ENCODE measurements around the gene ZDHHC16.
A peak's percentile ranks its signal among the peaks of the same experiment; 100 is the strongest.
"Not testable (repeated sequence)": the region's sequence is repeated elsewhere in the genome, so short reads cannot be mapped to it uniquely, and the experiment has no call there.

ZDHHC16 gene

GRCh38 chr10:97463363-97464132, 17.6 kb downstream of the ZDHHC16 start:
- DNase-seq (ENCODE audit: low read depth), result no peak
- no peak overlapping the region for H3K4me3 ChIP-seq (ENCODE audit: low read length)
- TF ChIP-seq, protein P1, sequence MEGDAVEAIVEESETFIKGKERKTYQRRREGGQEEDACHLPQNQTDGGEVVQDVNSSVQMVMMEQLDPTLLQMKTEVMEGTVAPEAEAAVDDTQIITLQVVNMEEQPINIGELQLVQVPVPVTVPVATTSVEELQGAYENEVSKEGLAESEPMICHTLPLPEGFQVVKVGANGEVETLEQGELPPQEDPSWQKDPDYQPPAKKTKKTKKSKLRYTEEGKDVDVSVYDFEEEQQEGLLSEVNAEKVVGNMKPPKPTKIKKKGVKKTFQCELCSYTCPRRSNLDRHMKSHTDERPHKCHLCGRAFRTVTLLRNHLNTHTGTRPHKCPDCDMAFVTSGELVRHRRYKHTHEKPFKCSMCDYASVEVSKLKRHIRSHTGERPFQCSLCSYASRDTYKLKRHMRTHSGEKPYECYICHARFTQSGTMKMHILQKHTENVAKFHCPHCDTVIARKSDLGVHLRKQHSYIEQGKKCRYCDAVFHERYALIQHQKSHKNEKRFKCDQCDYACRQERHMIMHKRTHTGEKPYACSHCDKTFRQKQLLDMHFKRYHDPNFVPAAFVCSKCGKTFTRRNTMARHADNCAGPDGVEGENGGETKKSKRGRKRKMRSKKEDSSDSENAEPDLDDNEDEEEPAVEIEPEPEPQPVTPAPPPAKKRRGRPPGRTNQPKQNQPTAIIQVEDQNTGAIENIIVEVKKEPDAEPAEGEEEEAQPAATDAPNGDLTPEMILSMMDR (conservative IDR thresholded peaks at IDR 0.05; ENCODE audit: low read depth, low read length), result peak; percentile 89

GRCh38 chr10:97464226-97464625, 18.3 kb downstream of the ZDHHC16 start:
- DNase-seq (ENCODE audit: low read depth), result no peak
- H3K4me3 ChIP-seq (ENCODE audit: low read length), result no peak overlapping the region
- TF ChIP-seq, protein P1 (conservative IDR thresholded peaks at IDR 0.05; ENCODE audit: low read depth, low read length), result no peak

DNA sequence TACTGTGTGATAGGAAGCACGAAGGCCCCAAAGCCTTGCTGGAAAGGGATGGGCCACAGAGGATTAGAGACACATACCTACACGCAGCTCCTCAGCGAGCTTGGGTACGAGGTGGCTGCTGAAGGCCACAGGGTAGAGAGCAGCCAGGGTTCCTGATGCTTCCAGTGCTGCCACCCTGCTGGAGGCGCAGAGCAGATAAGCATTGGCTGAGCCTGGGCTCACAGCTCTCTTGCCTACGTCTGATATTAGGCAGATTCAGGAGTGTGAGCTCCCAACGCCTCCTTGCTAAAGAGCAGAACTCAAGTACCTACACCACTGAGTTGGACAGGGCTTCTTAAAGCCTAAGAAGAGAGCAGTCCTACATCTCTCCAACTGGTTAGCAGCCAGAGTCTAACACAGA, 20.0 kb downstream of the ZDHHC16 start:
- TF ChIP-seq, protein P1 (conservative IDR thresholded peaks at IDR 0.05; ENCODE audit: low read depth, low read length), result no peak
- DNase-seq (ENCODE audit: low read depth), result no peak
- no peak overlapping the region for H3K4me3 ChIP-seq (ENCODE audit: low read length)

GRCh38 chr10:97466755-97467154, 20.8 kb downstream of the ZDHHC16 start:
- TF ChIP-seq, protein P1 (conservative IDR thresholded peaks at IDR 0.05; ENCODE audit: low read depth, low read length), result no peak
- H3K4me3 ChIP-seq (ENCODE audit: low read length), result no peak overlapping the region
- DNase-seq (ENCODE audit: low read depth), result no peak

GRCh38 chr10:97468162-97468561, 22.2 kb downstream of the ZDHHC16 start:
- no peak overlapping the region for H3K4me3 ChIP-seq (ENCODE audit: low read length)
- DNase-seq (ENCODE audit: low read depth), result no peak
- TF ChIP-seq, protein P1 (conservative IDR thresholded peaks at IDR 0.05; ENCODE audit: low read depth, low read length), result no peak

- not testable (repeated sequence) for H3K4me3 ChIP-seq (ENCODE audit: low read length); DNase-seq (ENCODE audit: low read depth)
These were observed 22.8 kb downstream of the ZDHHC16 start for GRCh38 chr10:97468781-97469180.

DNA sequence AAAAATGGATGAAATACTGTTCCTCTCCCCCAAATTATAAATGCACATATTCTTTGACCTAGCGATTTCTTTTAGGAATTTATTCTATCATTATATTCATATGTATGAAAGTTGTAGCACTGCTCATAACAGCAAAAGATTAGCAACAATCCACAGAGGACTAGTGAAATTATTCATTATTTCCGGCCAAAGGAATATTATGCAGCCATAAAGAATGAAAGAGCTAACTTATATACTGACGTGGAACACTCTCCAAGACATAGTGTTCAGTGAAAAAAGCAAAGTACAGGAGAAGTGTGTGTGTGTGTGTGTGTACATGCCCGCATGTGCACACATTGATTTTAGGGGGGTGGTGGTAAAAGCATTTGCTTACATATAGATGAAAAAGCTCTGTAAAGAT, 28.9 kb downstream of the ZDHHC16 start:
- no peak overlapping the region for H3K4me3 ChIP-seq (ENCODE audit: low read length)
- TF ChIP-seq, protein P1 (conservative IDR thresholded peaks at IDR 0.05; ENCODE audit: low read depth, low read length), result no peak
- no peak for DNase-seq (ENCODE audit: low read depth)

All from retinal pigment epithelial cell (primary cell).